GM21737 (cell line): ENCODE results near the gene HM13.
"Not testable (repeated sequence)": the region's sequence is repeated elsewhere in the genome, so short reads cannot be mapped to it uniquely, and the experiment has no call there.

Experiments used
- ATAC-seq: cut with Tn5 transposase; IDR thresholded peaks from one replicate; pipeline ENCODE4 v1.9.1; 2021; ENCODE audit warnings: mild to moderate bottlenecking, moderate library complexity; ENCODE audit not compliant: unreplicated experiment

HM13 gene

GRCh38 chr20:31581391-31581790, 67.1 kb downstream of the HM13 start:
- ATAC-seq: no peak

GRCh38 chr20:31587545-31588389, 73.5 kb downstream of the HM13 start:
- no peak for ATAC-seq

GRCh38 chr20:31590717-31591225, 76.5 kb downstream of the HM13 start:
- no peak for ATAC-seq

- no peak for ATAC-seq
These were observed 79.2 kb downstream of the HM13 start for GRCh38 chr20:31593221-31594001.

GRCh38 chr20:31594002-31594557, 79.8 kb downstream of the HM13 start:
- ATAC-seq: no peak

GRCh38 chr20:31594558-31595379, 80.5 kb downstream of the HM13 start:
- ATAC-seq: no peak

GRCh38 chr20:31595380-31595653, 81.1 kb downstream of the HM13 start:
- no peak for ATAC-seq

GRCh38 chr20:31595654-31596411, 81.6 kb downstream of the HM13 start:
- no peak for ATAC-seq

- ATAC-seq: not testable (repeated sequence)
These were observed 82.1 kb downstream of the HM13 start for GRCh38 chr20:31596412-31596715.

- no peak for ATAC-seq
These were observed 82.7 kb downstream of the HM13 start for GRCh38 chr20:31596831-31597480.

GRCh38 chr20:31597481-31597855, 83.2 kb downstream of the HM13 start:
- ATAC-seq: no peak

- no peak for ATAC-seq
These were observed 88.2 kb downstream of the HM13 start for GRCh38 chr20:31602431-31602778.

GRCh38 chr20:31602779-31603441, 88.7 kb downstream of the HM13 start:
- ATAC-seq: no peak

GRCh38 chr20:31603822-31604566, 89.8 kb downstream of the HM13 start:
- ATAC-seq: peak; percentile 49

- no peak for ATAC-seq
These were observed 90.4 kb downstream of the HM13 start for GRCh38 chr20:31604567-31605030.

- peak; percentile 88 for ATAC-seq
These were observed 91.0 kb downstream of the HM13 start, which contains the start of gene ID1 for GRCh38 chr20:31605031-31605901. TSS of gene ID1 (plus strand) at chr20:31605289. CDS start at chr20:31605388, 99 bp downstream.
